GM19397 (cell line): Measurements from ENCODE around the gene EBF3.

Experiments
- ATAC-seq: cut with Tn5 transposase; IDR thresholded peaks from one replicate; pipeline ENCODE4 v1.9.1; 2021; ENCODE audit warnings: mild to moderate bottlenecking, moderate library complexity; ENCODE audit not compliant: unreplicated experiment

Gene EBF3

GRCh38 chr10:129945941-129946760 lies 17.9 kb downstream of the EBF3 start:
- ATAC-seq = no peak

GRCh38 chr10:129945526-129945925 lies 18.5 kb downstream of the EBF3 start:
- no peak for ATAC-seq

- no peak for ATAC-seq
Measured at GRCh38 chr10:129945064-129945463, 19.0 kb downstream of the EBF3 start.

DNA sequence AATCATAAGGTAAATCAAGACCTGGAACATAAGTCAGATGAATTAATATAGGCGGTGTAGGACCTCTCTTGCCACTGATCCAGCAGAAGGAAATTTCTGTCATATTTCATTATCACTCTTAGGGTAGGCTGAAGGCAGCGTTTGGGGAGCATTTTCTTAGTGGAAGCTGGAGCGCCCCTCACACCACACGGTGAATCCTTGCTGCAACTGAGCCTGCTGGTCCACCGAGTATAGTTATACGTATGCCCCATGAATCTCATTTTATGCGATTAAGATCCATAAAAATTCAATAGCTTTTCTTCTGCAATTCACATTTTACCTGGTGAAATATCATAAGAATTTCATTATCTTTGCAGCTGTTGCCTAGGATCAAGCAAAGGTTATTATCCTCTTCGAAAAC lies 19.6 kb downstream of the EBF3 start:
- no peak for ATAC-seq

DNA sequence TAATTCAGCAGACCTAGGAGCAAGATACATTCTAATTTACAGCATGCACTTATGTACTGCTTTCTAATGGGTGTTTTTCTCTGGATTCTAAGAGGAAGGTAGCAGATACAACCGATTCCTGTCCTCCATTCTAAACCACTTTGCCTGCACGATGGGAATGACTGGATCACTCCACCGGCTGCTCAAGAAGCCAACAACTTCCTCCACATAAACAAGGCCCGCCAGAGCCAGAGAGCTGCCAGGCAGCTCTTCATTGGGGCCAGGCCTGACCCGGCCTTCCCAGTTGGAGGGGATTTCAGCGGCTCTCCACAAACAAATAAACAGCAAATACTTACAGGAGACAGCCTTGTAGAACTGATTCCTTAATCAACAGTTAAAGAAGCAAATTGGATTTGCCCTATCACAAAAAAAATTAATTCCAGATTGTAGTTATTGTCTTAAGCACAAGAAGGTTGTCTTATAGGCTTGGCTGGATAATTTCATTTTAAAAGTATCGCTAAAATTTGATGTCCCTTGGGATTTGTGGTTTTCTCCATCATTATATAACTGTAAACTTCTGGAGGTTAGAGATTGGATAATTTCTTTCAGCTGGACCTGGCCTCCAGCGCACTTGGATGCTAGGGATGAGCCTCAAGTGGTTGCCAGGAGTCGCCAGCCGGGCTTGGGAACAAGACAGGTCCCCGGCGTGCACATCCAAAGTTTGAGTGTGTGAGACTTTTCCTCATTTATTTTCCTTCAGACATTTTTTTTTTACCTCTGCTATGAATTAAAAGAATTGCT lies 20.9 kb downstream of the EBF3 start:
- ATAC-seq = no peak

DNA sequence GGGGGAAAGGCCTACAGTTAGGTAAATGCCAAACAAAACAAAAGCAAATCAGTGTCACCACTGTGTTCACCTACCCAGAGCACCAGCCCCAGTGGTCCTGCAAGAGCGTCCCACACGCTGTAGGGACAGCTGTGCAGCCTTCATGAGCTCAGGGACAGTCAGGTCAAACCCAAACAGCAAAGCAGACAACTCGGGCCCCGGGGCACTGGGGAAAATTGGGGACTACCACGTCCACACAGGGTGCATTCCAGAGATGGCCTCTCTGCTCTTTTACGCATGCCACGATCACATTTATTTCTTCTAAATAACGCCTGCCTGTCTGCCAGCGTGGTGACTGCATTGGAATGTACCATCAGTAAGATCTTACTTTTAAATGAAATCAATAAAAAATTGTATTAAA lies 21.7 kb downstream of the EBF3 start:
- ATAC-seq = no peak

GRCh38 chr10:129942019-129942277 lies 22.1 kb downstream of the EBF3 start:
- no peak for ATAC-seq

- no peak for ATAC-seq
Measured at GRCh38 chr10:129941199-129942018, 22.7 kb downstream of the EBF3 start.

- no peak for ATAC-seq
Measured at GRCh38 chr10:129940617-129941198, 23.4 kb downstream of the EBF3 start.

DNA sequence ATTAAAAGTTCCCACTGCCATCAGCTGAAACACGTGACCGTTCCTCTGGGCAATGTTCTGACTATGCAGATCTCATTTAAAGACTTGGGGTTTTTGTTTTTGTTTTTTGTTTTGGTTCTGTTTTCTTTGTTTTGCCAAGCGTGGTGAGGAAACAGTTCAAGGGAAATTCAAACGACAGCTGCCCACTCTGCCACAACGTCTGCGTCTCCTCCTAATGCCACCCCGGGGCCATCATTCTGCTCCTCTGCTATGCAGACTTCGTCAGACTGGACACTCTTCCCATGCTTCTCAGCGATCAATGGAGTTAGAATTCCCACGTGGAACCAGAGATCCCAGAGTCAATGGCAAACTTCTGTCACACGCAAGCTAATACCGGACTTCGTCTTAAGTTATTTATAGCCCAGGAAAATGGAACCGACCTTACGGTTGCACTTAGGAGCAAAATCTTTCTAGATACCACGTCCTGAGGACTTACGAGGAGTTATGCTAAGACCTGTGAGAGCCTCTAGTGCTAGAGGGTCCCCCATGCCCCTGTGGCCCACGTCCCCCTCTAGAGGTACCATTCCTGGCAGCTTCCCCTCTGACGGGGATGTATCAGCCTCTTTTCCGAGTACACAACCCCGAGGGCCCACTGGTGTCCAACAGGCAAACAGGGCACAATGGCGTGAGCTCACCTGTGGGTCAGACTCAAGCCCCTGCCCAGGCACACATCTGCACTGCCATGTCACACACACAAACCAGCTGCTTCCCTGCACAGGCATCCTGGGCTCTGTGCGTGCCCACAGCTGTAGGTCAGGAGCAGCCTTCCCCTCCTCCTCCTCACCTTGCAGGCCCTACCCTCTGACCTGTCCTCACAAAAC lies 24.4 kb downstream of the EBF3 start:
- ATAC-seq = no peak

DNA sequence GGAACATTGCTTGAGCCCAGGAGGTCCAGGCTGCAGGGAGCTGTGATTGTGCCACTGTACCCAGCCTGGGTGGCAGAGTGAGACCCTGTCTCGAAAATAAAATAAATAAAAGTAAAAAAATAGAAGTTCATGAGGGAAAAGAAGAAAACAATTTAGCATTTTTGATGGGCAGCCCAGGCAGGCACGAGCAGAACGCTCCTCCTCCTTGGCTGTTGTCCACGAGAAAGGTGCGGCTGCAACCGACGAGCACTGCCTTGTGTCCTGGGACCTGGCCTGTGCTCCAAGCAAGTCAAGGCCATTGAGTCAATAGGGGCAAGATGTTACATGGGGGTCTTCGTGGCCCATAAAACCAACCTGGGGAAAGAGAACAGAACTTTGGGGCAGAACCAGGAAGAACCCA lies 25.6 kb downstream of the EBF3 start:
- ATAC-seq = no peak

DNA sequence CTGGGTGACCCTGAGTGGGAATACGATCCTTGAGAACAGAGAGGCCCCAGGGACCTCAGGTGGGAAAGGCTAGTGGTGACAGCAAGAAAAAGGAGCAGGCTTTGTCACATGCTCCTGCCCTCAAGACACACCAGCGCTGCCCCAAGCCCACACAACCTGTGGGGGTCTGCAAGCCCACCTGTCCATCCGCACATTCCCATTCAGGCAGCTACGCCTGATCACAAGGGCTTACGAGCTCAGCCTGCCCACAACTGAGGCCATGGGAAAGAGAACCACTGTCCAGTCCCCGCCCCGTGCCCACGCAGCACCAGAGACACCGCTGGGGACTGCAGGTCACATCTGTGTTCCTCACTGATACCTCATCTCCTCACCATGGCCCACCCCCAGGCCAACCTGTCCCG lies 26.7 kb downstream of the EBF3 start:
- no peak for ATAC-seq

- ATAC-seq = no peak
Measured at GRCh38 chr10:129936923-129937300, 27.2 kb downstream of the EBF3 start.

GRCh38 chr10:129936266-129936922 lies 27.7 kb downstream of the EBF3 start:
- ATAC-seq = no peak

- no peak for ATAC-seq
Measured at GRCh38 chr10:129935867-129936152, 28.3 kb downstream of the EBF3 start.

DNA sequence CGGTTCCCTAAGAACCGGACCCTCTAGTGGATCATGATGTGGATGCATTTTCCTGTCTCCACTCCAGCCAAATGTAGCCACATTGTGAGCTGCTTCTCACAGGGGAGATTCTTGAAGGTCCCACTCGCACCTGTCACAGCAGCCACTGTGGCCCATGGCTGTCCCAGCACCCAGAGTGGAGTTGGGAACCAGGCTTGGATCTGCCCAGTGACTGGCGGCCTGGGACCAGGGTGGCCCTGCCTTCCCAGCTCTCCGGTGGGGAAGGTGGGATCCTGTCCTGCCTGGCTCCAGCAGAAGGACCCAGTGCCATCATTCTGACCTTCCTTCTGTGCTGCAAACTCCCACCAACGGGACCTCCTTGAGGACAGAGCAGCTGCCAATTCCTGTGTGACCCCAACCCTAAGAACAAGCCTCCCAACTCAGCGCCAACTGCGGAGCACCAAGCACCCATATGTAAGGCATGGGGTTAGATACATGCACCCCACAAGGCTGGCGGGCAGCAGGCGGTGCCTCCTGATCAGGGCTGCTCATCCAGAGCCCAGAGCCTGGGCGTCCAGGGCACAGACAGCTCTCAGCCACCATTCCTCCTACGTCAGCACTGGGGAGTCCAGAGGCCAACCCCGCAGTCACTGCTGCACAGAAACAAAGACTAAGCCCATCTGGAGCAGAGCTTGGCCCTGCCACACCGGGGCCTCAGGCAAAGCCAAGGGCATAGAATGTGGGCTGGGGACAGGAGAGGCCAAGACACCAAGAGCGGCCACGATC lies 28.8 kb downstream of the EBF3 start:
- ATAC-seq = no peak

- no peak for ATAC-seq
Measured at GRCh38 chr10:129934196-129934925, 29.7 kb downstream of the EBF3 start.

DNA sequence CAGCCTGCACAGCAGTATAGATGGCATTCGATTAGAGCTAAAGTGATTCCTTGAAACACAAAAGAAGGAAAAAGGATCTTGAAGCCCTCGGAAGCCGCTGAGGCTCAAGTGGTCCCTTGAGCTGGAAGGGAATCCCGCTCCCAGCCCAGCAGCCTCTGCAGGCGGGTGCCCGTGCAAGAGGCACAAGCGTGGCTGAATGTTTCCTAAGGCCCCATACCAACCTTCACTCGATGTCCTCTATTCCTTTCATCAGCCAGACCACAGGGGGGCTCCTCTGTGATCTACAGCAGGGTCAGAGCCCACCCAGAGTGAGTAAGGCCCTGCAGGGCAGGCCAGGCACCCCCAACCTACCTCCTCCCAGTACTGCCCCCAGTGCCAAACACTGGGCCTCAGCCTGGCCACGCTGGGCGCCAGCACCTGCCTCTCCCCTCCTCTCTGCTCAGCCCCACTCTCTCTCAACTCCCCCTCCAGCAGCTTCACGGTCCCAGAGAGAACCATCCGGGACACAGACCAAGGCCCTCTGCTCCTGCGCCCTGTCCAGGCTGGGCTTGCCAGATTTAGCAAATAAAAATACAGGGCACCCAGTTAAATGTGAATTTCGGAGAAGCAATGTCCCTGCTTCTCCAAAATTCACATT lies 30.5 kb downstream of the EBF3 start:
- ATAC-seq = no peak
